SK-N-MC (cell line): Measurements from ENCODE around the gene PWWP2B.

ENCODE experiments used
- EZH2 ChIP-seq: fragments of 200-600 bp; sonication (generic); IDR thresholded peaks from one replicate; pipeline ENCODE4 v1.6.1; 2017; ENCODE audit warnings: antibody characterized with exemption
- POLR2AphosphoS5 ChIP-seq: IDR thresholded peaks from 2 replicates; pipeline ENCODE4 v1.6.1; 2012; ENCODE audit warnings: mild to moderate bottlenecking, low read depth, low read length, borderline replicate concordance

GRCh38 chr10:132431537-132432175, 34.7 kb downstream of the PWWP2B start:
- TF ChIP-seq POLR2AphosphoS5 (no peak), EZH2 (no peak)
